Neural cell (in vitro differentiated cells): Measurements from ENCODE around the gene GNA12.

Source experiments
- CTCF ChIP-seq: fragments of 450-650 bp; IDR thresholded peaks from 2 replicates; pipeline ENCODE4 v1.5.1; 2014; ENCODE audit warnings: antibody characterized with exemption, mild to moderate bottlenecking, moderate library complexity; ENCODE audit not compliant: poor library complexity, severe bottlenecking
- EP300 ChIP-seq: fragments of 450-650 bp; conservative IDR thresholded peaks from 2 replicates; pipeline ENCODE4 v1.6.1; 2014; ENCODE audit warnings: antibody characterized with exemption, mild to moderate bottlenecking, moderate library complexity; ENCODE audit not compliant: poor library complexity, severe bottlenecking
- EZH2 ChIP-seq: fragments of 200-600, 300-800 bp; shearing (Covaris generic), sonication (generic); IDR thresholded peaks from 2 replicates; pipeline ENCODE4 v1.6.1; 2014; ENCODE audit warnings: antibody characterized with exemption, low read length, borderline replicate concordance, mild to moderate bottlenecking; ENCODE audit not compliant: insufficient read depth, poor library complexity, severe bottlenecking
- POLR2AphosphoS5 ChIP-seq: IDR thresholded peaks from 2 replicates; pipeline ENCODE4 v1.6.1; 2012
- RAD21 ChIP-seq: fragments of 450-650 bp; conservative IDR thresholded peaks from 2 replicates; pipeline ENCODE4 v1.6.1; 2014; ENCODE audit warnings: antibody characterized with exemption, mild to moderate bottlenecking, moderate library complexity
- SMC3 ChIP-seq: fragments of 450-650 bp; conservative IDR thresholded peaks from 2 replicates; pipeline ENCODE4 v1.6.1; 2014; ENCODE audit warnings: antibody characterized with exemption, mild to moderate bottlenecking, moderate library complexity; ENCODE audit not compliant: poor library complexity
- TAF1 ChIP-seq: IDR thresholded peaks from 2 replicates; pipeline ENCODE4 v1.6.1; 2012; ENCODE audit warnings: low read depth

GRCh38 chr7:2779051-2779450 is 65.1 kb downstream of the GNA12 start:
- no peak for TF ChIP-seq CTCF
- no peak for TF ChIP-seq TAF1
- no peak for TF ChIP-seq POLR2AphosphoS5
- TF ChIP-seq RAD21 = no peak
- no peak for TF ChIP-seq SMC3
- no peak for TF ChIP-seq EP300
- TF ChIP-seq EZH2 = no peak
